ENCODE data around the gene SNX15. TPM values are rescaled to one million over a fixed set of nuclear protein-coding genes. Genes with fewer than 3 reads are reported as not detected.
"Not testable (repeated sequence)": the region's sequence is repeated elsewhere in the genome, so short reads cannot be mapped to it uniquely, and the experiment has no call there.

Gene SNX15
- total RNA-seq, result 10 to 100 TPM; 14.2 to 16.4 TPM
- polyA plus RNA-seq (2013, experiment 1 of 2), result 20.9 TPM
- polyA plus RNA-seq (2013, experiment 2 of 2), result 19.8 TPM
- long read RNA-seq, experiment 1, partial matches to known transcripts, result 1 of 3 reads
- long read RNA-seq, experiment 1, other reads (novel, unspliced or antisense), result 0 of 3 reads
- long read RNA-seq, experiment 2, transcript SNX15-202 (8 exons, 1,939 nt), result major isoform, 55 of 59 reads
- long read RNA-seq, experiment 2, partial matches to known transcripts, result 1 of 59 reads
- long read RNA-seq, experiment 2, other reads (novel, unspliced or antisense), result 3 of 59 reads
- long read RNA-seq, experiment 3, transcript SNX15-202 (8 exons, 1,939 nt), result major isoform, 22 of 25 reads
- long read RNA-seq, experiment 3, partial matches to known transcripts, result 0 of 25 reads
- long read RNA-seq, experiment 3, other reads (novel, unspliced or antisense), result 1 of 25 reads
- long read RNA-seq, experiment 4, transcript SNX15-202 (8 exons, 1,939 nt), result major isoform, 25 of 26 reads
- long read RNA-seq, experiment 4, partial matches to known transcripts, result 1 of 26 reads
- long read RNA-seq, experiment 4, other reads (novel, unspliced or antisense), result 0 of 26 reads

GRCh38 chr11:65027213-65028067 lies at the start of gene SNX15:
SNX15 (plus strand) TSS chr11:65027439; CDS start chr11:65027538, 99 bp downstream.
- WGBS, 2 experiments (ENCODE audit: insufficient coverage in 1 of 2, insufficient read length in 1 of 2), result 0 to 1% methylated on average over 17 to 49 of the region's 51 CpGs

GRCh38 chr11:64983339-64983738 lies 43.9 kb upstream of the SNX15 start:
- not testable (repeated sequence) for H3K4me3 Mint-ChIP-seq
- 74 to 100% methylated on average over 3 to 4 of the region's 5 CpGs for WGBS, 2 experiments (ENCODE audit: insufficient coverage in 1 of 2, insufficient read length in 1 of 2)

More at GRCh38 chr11:65027213-65028067, at the start of gene SNX15:
- peak within 1 kb of the TSS; percentile 82 for H3K27ac Mint-ChIP-seq
- peak; percentile 93 for TF ChIP-seq CTCF (conservative IDR thresholded peaks at IDR 0.05)
- Histone ChIP-seq H3K9ac (ENCODE audit: extremely low read depth, low read length, poor library complexity, severe bottlenecking) (peak within 1 kb of the TSS; percentile 58), H3K4me3 (ENCODE audit: low read length) (peak within 1 kb of the TSS; percentile 83), H3K36me3 (ENCODE audit: control insufficient read depth, insufficient read depth, low read length) (no peaks in the 10 kb centered on the region), H3K4me1 (ENCODE audit: control insufficient read depth, insufficient read depth, low read length) (no peaks in the 10 kb centered on the region), H3K9me3 (ENCODE audit: control insufficient read depth, low read length) (no peaks in the 10 kb centered on the region), H3K27me3 (ENCODE audit: control insufficient read depth, insufficient read depth, low read length, poor library complexity, severe bottlenecking) (no peaks in the 10 kb centered on the region), H3K27ac (ENCODE audit: low read depth, low read length) (peak within 1 kb of the TSS; percentile 62)
- no peaks in the 10 kb centered on the region for H3K9me3 Mint-ChIP-seq
- peak within 1 kb of the TSS; percentile 67 for H3K4me3 Mint-ChIP-seq
- H3K4me1 Mint-ChIP-seq, result no peaks in the 10 kb centered on the region
- peak; percentile 97 for DNase-seq
- H3K27me3 Mint-ChIP-seq (ENCODE audit: insufficient read depth), result no peaks in the 10 kb centered on the region
- H3K36me3 Mint-ChIP-seq (ENCODE audit: low read depth), result peaks cover 4% of the 10 kb centered on the region

GRCh38 chr11:64987998-64988854 lies 39.0 kb upstream of the SNX15 start:
- H3K9ac ChIP-seq (ENCODE audit: extremely low read depth, low read length, poor library complexity, severe bottlenecking), result no peak overlapping the region
- WGBS, 2 experiments (ENCODE audit: insufficient coverage in 1 of 2, insufficient read length in 1 of 2), result 86 to 92% methylated on average over 1 to 6 of the region's 6 CpGs

More at GRCh38 chr11:64983339-64983738, 43.9 kb upstream of the SNX15 start:
- H3K9ac ChIP-seq (ENCODE audit: extremely low read depth, low read length, poor library complexity, severe bottlenecking); H3K36me3 Mint-ChIP-seq (ENCODE audit: low read depth); H3K4me1 ChIP-seq (ENCODE audit: control insufficient read depth, insufficient read depth, low read length); H3K27me3 ChIP-seq (ENCODE audit: control insufficient read depth, insufficient read depth, low read length, poor library complexity, severe bottlenecking); H3K27ac Mint-ChIP-seq; H3K9me3 Mint-ChIP-seq; H3K4me3 ChIP-seq (ENCODE audit: low read length); DNase-seq; H3K4me1 Mint-ChIP-seq; H3K36me3 ChIP-seq (ENCODE audit: control insufficient read depth, insufficient read depth, low read length); H3K27me3 Mint-ChIP-seq (ENCODE audit: insufficient read depth); H3K9me3 ChIP-seq (ENCODE audit: control insufficient read depth, low read length); H3K27ac ChIP-seq (ENCODE audit: low read depth, low read length): not testable (repeated sequence)

More at GRCh38 chr11:64987998-64988854, 39.0 kb upstream of the SNX15 start:
- H3K4me1 Mint-ChIP-seq, result no peaks in the 10 kb centered on the region
- no peaks in the 10 kb centered on the region for H3K27me3 ChIP-seq (ENCODE audit: control insufficient read depth, insufficient read depth, low read length, poor library complexity, severe bottlenecking)
- H3K27ac Mint-ChIP-seq, result no peak overlapping the region
- H3K9me3 Mint-ChIP-seq, result no peaks in the 10 kb centered on the region
- H3K4me3 ChIP-seq (ENCODE audit: low read length), result no peak overlapping the region
- no peak for TF ChIP-seq CTCF (conservative IDR thresholded peaks at IDR 0.05)
- H3K4me3 Mint-ChIP-seq, result no peak overlapping the region
- H3K4me1 ChIP-seq (ENCODE audit: control insufficient read depth, insufficient read depth, low read length), result no peaks in the 10 kb centered on the region
- DNase-seq, result no peak
- H3K27me3 Mint-ChIP-seq (ENCODE audit: insufficient read depth), result peaks cover 4% of the 10 kb centered on the region
- no peaks in the 10 kb centered on the region for H3K36me3 Mint-ChIP-seq (ENCODE audit: low read depth)
- H3K36me3 ChIP-seq (ENCODE audit: control insufficient read depth, insufficient read depth, low read length), result no peaks in the 10 kb centered on the region
- H3K27ac ChIP-seq (ENCODE audit: low read depth, low read length), result no peak overlapping the region
- no peaks in the 10 kb centered on the region for H3K9me3 ChIP-seq (ENCODE audit: control insufficient read depth, low read length)

Data from endodermal cell (in vitro differentiated cells).